C1 segment of cervical spinal cord (tissue), 14 donors: ENCODE data around the gene HMGCS2.

Experiments
- DNase-seq, 14 donors: peaks; one replicate each; lab custom pipeline; 2025; lab: John Stamatoyannopoulos, UW

The HMGCS2 gene

GRCh38 chr1:119701659-119702058, 67.0 kb downstream of the HMGCS2 start:
- no peak for DNase-seq

GRCh38 chr1:119700326-119700725, 68.4 kb downstream of the HMGCS2 start:
- DNase-seq: no peak
